Skeletal muscle tissue (tissue), 4 donors: ENCODE results near the gene PRKCH. TPM values are rescaled to one million over a fixed set of nuclear protein-coding genes. Genes with fewer than 3 reads are reported as not detected.

Experiments
- H3K27ac ChIP-seq: one replicate; pipeline ENCODE4 v1.7.0; 2013; ENCODE audit warnings: mild to moderate bottlenecking, low read depth, low read length, inconsistent platforms
- H3K27me3 ChIP-seq, 3 donors: one replicate each; pipeline ENCODE4 v1.7.0; 2013; ENCODE audit warnings: low read length in 3 of 3; ENCODE audit not compliant: control insufficient read depth in 3 of 3, insufficient read depth in 3 of 3
- H3K36me3 ChIP-seq, 3 donors: one replicate each; pipeline ENCODE4 v1.7.0; 2013; ENCODE audit warnings: low read length in 3 of 3; ENCODE audit not compliant: control insufficient read depth in 3 of 3, insufficient read depth in 3 of 3
- H3K4me1 ChIP-seq, 3 donors: one replicate each; pipeline ENCODE4 v1.7.0; 2013; ENCODE audit warnings: low read length in 3 of 3, mild to moderate bottlenecking in 3 of 3; ENCODE audit not compliant: control insufficient read depth in 3 of 3, insufficient read depth in 3 of 3
- H3K4me3 ChIP-seq, 3 donors: one replicate each; pipeline ENCODE4 v1.7.0; 2013; ENCODE audit warnings: low read length in 3 of 3
- H3K9ac ChIP-seq, 3 donors: one replicate each; pipeline ENCODE4 v1.7.0; 2013; ENCODE audit warnings: low read length in 3 of 3, mild to moderate bottlenecking in 3 of 3, moderate library complexity in 2 of 3, low read depth in 1 of 3
- H3K9me3 ChIP-seq, 3 donors: one replicate each; pipeline ENCODE4 v1.7.0; 2013; ENCODE audit warnings: low read length in 3 of 3; ENCODE audit not compliant: control insufficient read depth in 3 of 3
- total RNA-seq: library from RNA; depleted of rRNA; stranded (reverse); fragments of >200 nt; gene quantifications from one replicate; pipeline ENCODE4 v1.2.3, GENCODE V29; 2014
- donor health status: Osteomylitis.

Gene PRKCH
- total RNA-seq, 1 donor from 2014 or later, result 32.4 TPM

GRCh38 chr14:61438036-61438435, 116.7 kb downstream of the PRKCH start:
- Histone ChIP-seq H3K27ac (peak overlapping the region; percentile 7), H3K9ac (no peak overlapping the region), H3K4me3 (no peak overlapping the region), H3K9me3 (no peaks in the 10 kb centered on the region), H3K4me1 (peaks cover 8 to 12% (median 12%) of the 10 kb centered on the region in 3 donors), H3K36me3 (no peaks in the 10 kb centered on the region), H3K27me3 (no peaks in the 10 kb centered on the region)

GRCh38 chr14:61438497-61438859, 117.1 kb downstream of the PRKCH start:
- no peak overlapping the region for H3K9ac ChIP-seq
- H3K9me3 ChIP-seq, result no peaks in the 10 kb centered on the region
- H3K27me3 ChIP-seq, result no peaks in the 10 kb centered on the region
- H3K4me1 ChIP-seq, result peaks cover 8 to 12% (median 12%) of the 10 kb centered on the region in 3 donors
- peak overlapping the region in 1 of 3 donors; percentile 49 for H3K4me3 ChIP-seq
- H3K27ac ChIP-seq, result peak overlapping the region; percentile 7
- no peaks in the 10 kb centered on the region for H3K36me3 ChIP-seq

GRCh38 chr14:61438860-61439765, 117.7 kb downstream of the PRKCH start:
- Histone ChIP-seq H3K27me3 (no peaks in the 10 kb centered on the region), H3K27ac (peak overlapping the region; percentile 7), H3K9me3 (no peaks in the 10 kb centered on the region), H3K36me3 (no peaks in the 10 kb centered on the region), H3K4me3 (peak overlapping the region in 2 of 3 donors; percentile 49 to 51), H3K4me1 (peaks cover 8 to 12% (median 12%) of the 10 kb centered on the region in 3 donors), H3K9ac (no peak overlapping the region)

- no peaks in the 10 kb centered on the region for H3K36me3 ChIP-seq
- no peak overlapping the region for H3K27ac ChIP-seq
- no peaks in the 10 kb centered on the region for H3K9me3 ChIP-seq
- H3K9ac ChIP-seq, result no peak overlapping the region
- H3K4me3 ChIP-seq, result peak overlapping the region in 1 of 3 donors; percentile 51
- no peaks in the 10 kb centered on the region for H3K27me3 ChIP-seq
- peaks cover 8 to 12% (median 12%) of the 10 kb centered on the region in 3 donors for H3K4me1 ChIP-seq
These were observed 118.5 kb downstream of the PRKCH start for GRCh38 chr14:61439779-61440418.

- Histone ChIP-seq H3K9me3 (no peaks in the 10 kb centered on the region), H3K27me3 (no peaks in the 10 kb centered on the region), H3K27ac (no peak overlapping the region), H3K9ac (no peak overlapping the region), H3K36me3 (no peaks in the 10 kb centered on the region), H3K4me1 (peaks cover 8 to 12% (median 8%) of the 10 kb centered on the region in 3 donors), H3K4me3 (no peak overlapping the region)
These were observed 122.1 kb downstream of the PRKCH start for GRCh38 chr14:61443481-61443880.

- no peaks in the 10 kb centered on the region for H3K9me3 ChIP-seq
- H3K27me3 ChIP-seq, result no peaks in the 10 kb centered on the region
- no peak overlapping the region for H3K4me3 ChIP-seq
- H3K27ac ChIP-seq, result no peak overlapping the region
- H3K4me1 ChIP-seq, result peaks cover 2 to 5% (median 3%) of the 10 kb centered on the region in 3 donors
- H3K9ac ChIP-seq, result no peak overlapping the region
- no peaks in the 10 kb centered on the region for H3K36me3 ChIP-seq
These were observed 122.9 kb downstream of the PRKCH start for GRCh38 chr14:61444215-61444768.

GRCh38 chr14:61451491-61451890, 130.1 kb downstream of the PRKCH start:
- Histone ChIP-seq H3K27me3 (no peaks in the 10 kb centered on the region), H3K27ac (no peak overlapping the region), H3K9me3 (no peaks in the 10 kb centered on the region), H3K9ac (no peak overlapping the region), H3K4me3 (no peak overlapping the region), H3K36me3 (peaks cover 0 to 4% (median 0%) of the 10 kb centered on the region in 3 donors), H3K4me1 (peaks cover 5 to 7% (median 5%) of the 10 kb centered on the region in 3 donors)

- Histone ChIP-seq H3K27me3 (no peaks in the 10 kb centered on the region), H3K9me3 (no peaks in the 10 kb centered on the region), H3K27ac (no peak overlapping the region), H3K4me1 (peaks cover 5 to 8% (median 7%) of the 10 kb centered on the region in 3 donors), H3K36me3 (peaks cover 0 to 4% (median 0%) of the 10 kb centered on the region in 3 donors), H3K9ac (no peak overlapping the region), H3K4me3 (no peak overlapping the region)
These were observed 130.6 kb downstream of the PRKCH start for GRCh38 chr14:61451891-61452400.

GRCh38 chr14:61452452-61452851, 131.1 kb downstream of the PRKCH start:
- peaks cover 0 to 6% (median 3%) of the 10 kb centered on the region in 3 donors for H3K36me3 ChIP-seq
- no peak overlapping the region for H3K4me3 ChIP-seq
- no peaks in the 10 kb centered on the region for H3K9me3 ChIP-seq
- no peak overlapping the region for H3K27ac ChIP-seq
- no peak overlapping the region for H3K9ac ChIP-seq
- peaks cover 5 to 8% (median 7%) of the 10 kb centered on the region in 3 donors for H3K4me1 ChIP-seq
- no peaks in the 10 kb centered on the region for H3K27me3 ChIP-seq
